K562 (cell line): ENCODE results near the gene OR7G1. TPM values are rescaled to one million over a fixed set of nuclear protein-coding genes. Genes with fewer than 3 reads are reported as not detected.

Source experiments
- BCLAF1 ChIP-seq, 2 experiments: fragments of 450-650 bp in 1 of 2; IDR thresholded peaks; 2 replicates each; pipeline ENCODE4 v1.6.1; 2011 to 2017; ENCODE audit warnings: low read depth in 2 of 2, antibody characterized with exemption in 1 of 2, borderline replicate concordance in 1 of 2, low read length in 1 of 2, mild to moderate bottlenecking in 1 of 2, mixed read lengths in 1 of 2; ENCODE audit not compliant: control insufficient read depth in 1 of 2
- BCOR ChIP-seq: fragments of 450-650 bp; IDR thresholded peaks from 2 replicates; pipeline ENCODE4 v1.6.1; 2016
- FOXA3 ChIP-seq, 2 experiments: fragments of 450-650 bp in 1 of 2; sonication (generic) in 1 of 2; formaldehyde crosslinking; IDR thresholded peaks in 1 of 2; conservative IDR thresholded peaks in 1 of 2; 2 replicates each; pipeline versions ENCODE4 v1.4.0 to v1.8.0; 2020 to 2022; ENCODE audit warnings: mild to moderate bottlenecking in 2 of 2, missing genetic modification reagents in 1 of 2
- IRF2 ChIP-seq: sonication (generic); formaldehyde crosslinking; IDR thresholded peaks from 2 replicates; pipeline ENCODE4 v1.8.1; 2022; ENCODE audit warnings: mild to moderate bottlenecking, missing genetic modification reagents
- MBD2 ChIP-seq: sonication (generic); IDR thresholded peaks from 2 replicates; pipeline ENCODE4 v1.6.1; 2016; ENCODE audit warnings: low read depth, borderline replicate concordance
- MEF2D ChIP-seq: conservative IDR thresholded peaks from 2 replicates; pipeline ENCODE4 v1.6.1; 2016; ENCODE audit warnings: low read depth, missing genetic modification characterization, missing compliant biosample characterization
- MXD1 ChIP-seq: fragments of 250-450 bp; sonication (Bioruptor Pico); IDR thresholded peaks from 2 replicates; pipeline ENCODE4 v1.8.0; 2021; ENCODE audit warnings: borderline replicate concordance, mild to moderate bottlenecking, moderate library complexity; ENCODE audit not compliant: poor library complexity, severe bottlenecking
- MXI1 ChIP-seq: IDR thresholded peaks from 2 replicates; pipeline ENCODE4 v1.6.1; 2011; ENCODE audit warnings: low read depth, mild to moderate bottlenecking, improper control_type of control experiment, low read length
- PKNOX1 ChIP-seq: fragments of 450-650 bp; IDR thresholded peaks from 2 replicates; pipeline ENCODE4 v1.6.1; 2016
- RB1 ChIP-seq: fragments of 450-650 bp; IDR thresholded peaks from 2 replicates; pipeline ENCODE4 v1.6.1; 2017; ENCODE audit warnings: low read depth, mild to moderate bottlenecking
- SAFB2 ChIP-seq: fragments of 200-400 bp; formaldehyde crosslinking; IDR thresholded peaks from 2 replicates; pipeline ENCODE4 v1.6.1; 2018; ENCODE audit warnings: borderline replicate concordance, low read length, low read depth, moderate library complexity; ENCODE audit not compliant: severe bottlenecking
- SNIP1 ChIP-seq: fragments of 450-650 bp; IDR thresholded peaks from 2 replicates; pipeline ENCODE4 v1.7.1; 2017; ENCODE audit warnings: low read depth, mild to moderate bottlenecking
- TAF9B ChIP-seq: fragments of 450-650 bp; IDR thresholded peaks from 2 replicates; pipeline ENCODE4 v1.6.1; 2018; ENCODE audit warnings: mild to moderate bottlenecking; ENCODE audit not compliant: partially characterized antibody
- THRB ChIP-seq: fragments of 450-650 bp; formaldehyde crosslinking; conservative IDR thresholded peaks from 2 replicates; pipeline ENCODE4 v1.4.0; 2022; ENCODE audit warnings: mild to moderate bottlenecking, missing genetic modification characterization
- ZBTB5 ChIP-seq: fragments of 450-650 bp; IDR thresholded peaks from 2 replicates; pipeline ENCODE4 v1.6.1; 2017; ENCODE audit warnings: antibody characterized with exemption
- ZKSCAN1 ChIP-seq: fragments of 150-350 bp; IDR thresholded peaks from 2 replicates; pipeline ENCODE4 v1.6.1; 2016; ENCODE audit warnings: low read depth, low read length
- ZNF23 ChIP-seq: fragments of 250-450 bp; sonication (Bioruptor Pico); IDR thresholded peaks from 2 replicates; pipeline ENCODE4 v1.4.0; 2020; ENCODE audit warnings: mild to moderate bottlenecking
- polyA plus RNA-seq, 8 experiments: library from polyadenylated mRNA; depleted of rRNA in 4 of 8; stranded (reverse) in 5 of 8; unstranded in 3 of 8; fragments of >200 nt; fragmentation: Nextera tagmentation in 2 of 8; fragmentation: Illumina TruSeq in 1 of 8; extraction: Ambion mirVana in 2 of 8; extraction: Trizol in 1 of 8; gene quantifications; 2 replicates each; pipeline versions ENCODE4 v1.2.1 to v1.2.3, GENCODE V29; 2011 to 2014; ENCODE audit warnings: inconsistent platforms in 1 of 8, missing spikeins in 1 of 8
- total RNA-seq, 7 experiments: library from RNA; depleted of rRNA in 6 of 7; stranded (reverse); fragments of >200 nt in 6 of 7; fragmentation: Illumina TruSeq in 2 of 7; extraction: Trizol in 2 of 7; gene quantifications; 2 replicates each; pipeline versions ENCODE4 v1.2.1 to v1.2.3, GENCODE V29; 2011 to 2021; ENCODE audit warnings: low replicate concordance in 1 of 7

Gene OR7G1
- total and polyA plus RNA-seq, 9 of the 15 experiments (the other 6 are each of a cell fraction or from before 2014, with no cell fraction given) = not detected

GRCh38 chr19:9140159-9140874 is 24.8 kb upstream of the OR7G1 start, which contains the start of gene ZNF317 (continued):
- TF ChIP-seq MBD2 (peak; percentile 90), MXD1 (CRISPR knock-in tag) (no peak), THRB (CRISPR knock-in tag) (no peak), PKNOX1 (peak; percentile 60), ZKSCAN1 (no peak), SAFB2 (no peak), MXI1 (peak; percentile 66), ZNF23 (no peak), TAF9B (peak; percentile 85), ZBTB5 (no peak), MEF2D (tag) (no peak), RB1 (peak; percentile 75; the same call in 1 of the 2 replicates), IRF2 (CRISPR knock-in tag) (no peak), SNIP1 (no peak), FOXA3 (CRISPR knock-in tag; conservative IDR thresholded peaks at IDR 0.05 in 1 of 2, IDR thresholded peaks at IDR 0.05 in 1 of 2) (peak in 1 of 2 experiments; percentile 42; a peak in 1 of 4 replicates), BCLAF1 (IDR thresholded peaks at IDR 0.05; ENCODE audit: borderline replicate concordance in 1 of 2, control insufficient read depth in 1 of 2, low read depth in 2 of 2, low read length in 1 of 2) (no peak), BCOR (no peak)
